Measurements from ENCODE around the gene POLRMT. TPM values are rescaled to one million over a fixed set of nuclear protein-coding genes. Genes with fewer than 3 reads are reported as not detected.
A peak's percentile ranks its signal among the peaks of the same experiment; 100 is the strongest.

POLRMT gene
- total RNA-seq, 1 donor from 2014 or later: 14.1 TPM

GRCh38 chr19:644789-645188, 11.5 kb upstream of the POLRMT start:
- Mint-ChIP-seq H3K27ac (no peak overlapping the region), H3K9me3 (no peaks in the 10 kb centered on the region), H3K36me3 (peaks cover 3% of the 10 kb centered on the region), H3K4me1 (no peaks in the 10 kb centered on the region), H3K4me3 (no peak overlapping the region), H3K27me3 (ENCODE audit: insufficient read depth, low read depth) (peaks cover 4% of the 10 kb centered on the region)
- Histone ChIP-seq H2AFZ (replicated peaks) (no peak overlapping the region), H3K9ac (no peak overlapping the region), H3K36me3 (no peaks in the 10 kb centered on the region), H3K4me1 (no peaks in the 10 kb centered on the region), H3K27ac (no peak overlapping the region), H3K79me2 (ENCODE audit: low read depth) (no peaks in the 10 kb centered on the region), H3K4me3 (no peak overlapping the region), H3K27me3 (peaks cover 7% of the 10 kb centered on the region), H3K9me3 (ENCODE audit: low read depth) (no peaks in the 10 kb centered on the region), H3F3A (ENCODE audit: low read depth) (peaks cover 11% of the 10 kb centered on the region), H4K20me1 (ENCODE audit: low read depth) (peaks cover 21% of the 10 kb centered on the region), H3K4me2 (no peak overlapping the region)
- TF ChIP-seq EZH2 (IDR thresholded peaks at IDR 0.05) (no peak), EZH2phosphoT487 (IDR thresholded peaks at IDR 0.05) (no peak), CTCF (IDR thresholded peaks at IDR 0.05) (no peak)
- no peak for DNase-seq (ENCODE audit: low spot score)

GRCh38 chr19:644363-644762, 11.0 kb upstream of the POLRMT start:
- H3K4me2 ChIP-seq: no peak overlapping the region
- no peaks in the 10 kb centered on the region for H3K79me2 ChIP-seq (ENCODE audit: low read depth)
- H3K27me3 ChIP-seq: peaks cover 10% of the 10 kb centered on the region
- H3K4me3 ChIP-seq: no peak overlapping the region
- no peaks in the 10 kb centered on the region for H3K36me3 ChIP-seq
- H2AFZ ChIP-seq (replicated peaks): no peak overlapping the region
- peaks cover under 1% of the 10 kb centered on the region for H3K4me1 Mint-ChIP-seq
- H3K27me3 Mint-ChIP-seq (ENCODE audit: insufficient read depth, low read depth): peaks cover 5% of the 10 kb centered on the region
- no peak for TF ChIP-seq EZH2 (IDR thresholded peaks at IDR 0.05)
- no peak for TF ChIP-seq CTCF (IDR thresholded peaks at IDR 0.05)
- no peak for TF ChIP-seq EZH2phosphoT487 (IDR thresholded peaks at IDR 0.05)
- no peaks in the 10 kb centered on the region for H3K9me3 ChIP-seq (ENCODE audit: low read depth)
- H3K9me3 Mint-ChIP-seq: no peaks in the 10 kb centered on the region
- no peaks in the 10 kb centered on the region for H3K4me1 ChIP-seq
- H4K20me1 ChIP-seq (ENCODE audit: low read depth): peaks cover 21% of the 10 kb centered on the region
- no peak overlapping the region for H3K27ac ChIP-seq
- peaks cover 11% of the 10 kb centered on the region for H3F3A ChIP-seq (ENCODE audit: low read depth)
- no peak overlapping the region for H3K27ac Mint-ChIP-seq
- no peak for DNase-seq (ENCODE audit: low spot score)
- peaks cover 3% of the 10 kb centered on the region for H3K36me3 Mint-ChIP-seq
- no peak overlapping the region for H3K9ac ChIP-seq
- peak overlapping the region; percentile 53 for H3K4me3 Mint-ChIP-seq

GRCh38 chr19:643736-644135, 10.4 kb upstream of the POLRMT start:
- H3K4me3 ChIP-seq: no peak overlapping the region
- H3K9me3 Mint-ChIP-seq: no peaks in the 10 kb centered on the region
- no peaks in the 10 kb centered on the region for H3K4me1 ChIP-seq
- no peak overlapping the region for H3K27ac ChIP-seq
- H3K79me2 ChIP-seq (ENCODE audit: low read depth): no peaks in the 10 kb centered on the region
- TF ChIP-seq EZH2phosphoT487 (IDR thresholded peaks at IDR 0.05): no peak
- no peak overlapping the region for H3K9ac ChIP-seq
- peaks cover 11% of the 10 kb centered on the region for H3F3A ChIP-seq (ENCODE audit: low read depth)
- H3K4me1 Mint-ChIP-seq: peaks cover 4% of the 10 kb centered on the region
- no peak for DNase-seq (ENCODE audit: low spot score)
- peaks cover 21% of the 10 kb centered on the region for H4K20me1 ChIP-seq (ENCODE audit: low read depth)
- H2AFZ ChIP-seq (replicated peaks): no peak overlapping the region
- no peaks in the 10 kb centered on the region for H3K36me3 ChIP-seq
- no peak overlapping the region for H3K4me2 ChIP-seq
- peaks cover 9% of the 10 kb centered on the region for H3K27me3 Mint-ChIP-seq (ENCODE audit: insufficient read depth, low read depth)
- peaks cover 16% of the 10 kb centered on the region for H3K27me3 ChIP-seq
- no peak overlapping the region for H3K4me3 Mint-ChIP-seq
- peaks cover 3% of the 10 kb centered on the region for H3K36me3 Mint-ChIP-seq
- no peaks in the 10 kb centered on the region for H3K9me3 ChIP-seq (ENCODE audit: low read depth)
- no peak overlapping the region for H3K27ac Mint-ChIP-seq

- Histone ChIP-seq H3K4me2 (no peak overlapping the region), H3K27me3 (peaks cover 23% of the 10 kb centered on the region), H3K79me2 (ENCODE audit: low read depth) (no peaks in the 10 kb centered on the region), H3K9me3 (ENCODE audit: low read depth) (no peaks in the 10 kb centered on the region), H4K20me1 (ENCODE audit: low read depth) (peaks cover 26% of the 10 kb centered on the region), H3K27ac (no peak overlapping the region), H3K4me1 (no peaks in the 10 kb centered on the region), H3F3A (ENCODE audit: low read depth) (peaks cover 11% of the 10 kb centered on the region), H3K4me3 (no peak overlapping the region), H2AFZ (replicated peaks) (no peak overlapping the region), H3K36me3 (no peaks in the 10 kb centered on the region), H3K9ac (no peak overlapping the region)
- TF ChIP-seq EZH2 (IDR thresholded peaks at IDR 0.05) (no peak), EZH2phosphoT487 (IDR thresholded peaks at IDR 0.05) (no peak), CTCF (IDR thresholded peaks at IDR 0.05) (no peak)
- Mint-ChIP-seq H3K27ac (no peak overlapping the region), H3K9me3 (no peaks in the 10 kb centered on the region), H3K27me3 (ENCODE audit: insufficient read depth, low read depth) (peaks cover 9% of the 10 kb centered on the region), H3K36me3 (peaks cover 3% of the 10 kb centered on the region), H3K4me1 (peaks cover 4% of the 10 kb centered on the region), H3K4me3 (no peak overlapping the region)
- DNase-seq (ENCODE audit: low spot score): no peak
Observed at GRCh38 chr19:642767-643727, 9.7 kb upstream of the POLRMT start.

Data from neural progenitor cell (in vitro differentiated cells).